HepG2 (cell line): ENCODE measurements around the gene KANSL1L. TPM values are rescaled to one million over a fixed set of nuclear protein-coding genes. Genes with fewer than 3 reads are reported as not detected.
A peak's percentile ranks its signal among the peaks of the same experiment; 100 is the strongest.

Experiments used
- BRF2 ChIP-seq: sonication (generic); formaldehyde crosslinking; IDR thresholded peaks from 2 replicates; pipeline ENCODE4 v1.8.1; 2022; ENCODE audit warnings: mild to moderate bottlenecking, missing genetic modification reagents
- DRAP1 ChIP-seq: IDR thresholded peaks from 2 replicates; pipeline ENCODE4 v1.6.1; 2016; ENCODE audit warnings: missing genetic modification reagents, missing compliant biosample characterization
- E2F2 ChIP-seq: sonication (generic); formaldehyde crosslinking; IDR thresholded peaks from 2 replicates; pipeline ENCODE4 v1.4.0; 2020; ENCODE audit warnings: missing genetic modification reagents, borderline replicate concordance
- EP300 ChIP-seq, 3 experiments: sonication (generic) in 1 of 3; formaldehyde crosslinking in 1 of 3; IDR thresholded peaks; 2 replicates each; pipeline versions ENCODE4 v1.5.1 to v1.6.1; 2011 to 2020; ENCODE audit warnings: low read depth in 2 of 3, low read length in 2 of 3, borderline replicate concordance in 1 of 3, improper control_type of control experiment in 1 of 3, mild to moderate bottlenecking in 1 of 3, missing genetic modification reagents in 1 of 3, moderate library complexity in 1 of 3
- FOXK1 ChIP-seq: sonication (generic); formaldehyde crosslinking; IDR thresholded peaks from 2 replicates; pipeline ENCODE4 v1.4.0; 2020; ENCODE audit warnings: low read depth, missing genetic modification reagents, borderline replicate concordance
- GABPA ChIP-seq, 2 experiments: IDR thresholded peaks; 2 replicates each; pipeline ENCODE4 v1.6.1; 2011 to 2016; ENCODE audit warnings: low read depth in 2 of 2, low read length in 1 of 2, missing biosample characterization in 1 of 2, missing genetic modification characterization in 1 of 2
- HDAC1 ChIP-seq: sonication (generic); formaldehyde crosslinking; IDR thresholded peaks from 2 replicates; pipeline ENCODE4 v1.5.1; 2020; ENCODE audit warnings: mild to moderate bottlenecking, missing genetic modification reagents
- KAT7 ChIP-seq: IDR thresholded peaks from 2 replicates; pipeline ENCODE4 v1.6.1; 2018; ENCODE audit warnings: borderline replicate concordance, missing compliant biosample characterization
- NRL ChIP-seq: sonication (generic); formaldehyde crosslinking; IDR thresholded peaks from 2 replicates; pipeline ENCODE4 v1.5.0; 2020; ENCODE audit warnings: missing genetic modification reagents, mild to moderate bottlenecking, moderate library complexity, borderline replicate concordance
- PBX2 ChIP-seq: IDR thresholded peaks from 2 replicates; pipeline ENCODE4 v1.6.1; 2016; ENCODE audit warnings: control low read depth
- PITX1 ChIP-seq: sonication (generic); formaldehyde crosslinking; IDR thresholded peaks from 2 replicates; pipeline ENCODE4 v1.5.1; 2020; ENCODE audit warnings: mild to moderate bottlenecking, missing genetic modification reagents
- RFX5 ChIP-seq: IDR thresholded peaks from 2 replicates; pipeline ENCODE4 v1.6.1; 2011; ENCODE audit warnings: low read depth, low read length, improper control_type of control experiment
- RNF2 ChIP-seq: fragments of 450-650 bp; conservative IDR thresholded peaks from 2 replicates; pipeline ENCODE4 v1.6.1; 2016; ENCODE audit warnings: low read depth
- SOX13 ChIP-seq, 3 experiments: fragments of 450-650 bp in 1 of 3; sonication (generic) in 1 of 3; formaldehyde crosslinking in 1 of 3; IDR thresholded peaks in 2 of 3; conservative IDR thresholded peaks in 1 of 3; 2 replicates each; pipeline versions ENCODE4 v1.5.0 to v1.6.1; 2016 to 2020; ENCODE audit warnings: antibody characterized with exemption in 1 of 3, mild to moderate bottlenecking in 1 of 3, missing compliant biosample characterization in 1 of 3, missing genetic modification reagents in 1 of 3, moderate library complexity in 1 of 3
- TP53 ChIP-seq: sonication (generic); formaldehyde crosslinking; conservative IDR thresholded peaks from 2 replicates; pipeline ENCODE4 v1.4.0; 2020; ENCODE audit warnings: missing genetic modification reagents
- ZBTB8A ChIP-seq: sonication (generic); formaldehyde crosslinking; IDR thresholded peaks from 2 replicates; pipeline ENCODE4 v1.4.0; 2020; ENCODE audit warnings: mild to moderate bottlenecking, low read depth, missing genetic modification reagents, borderline replicate concordance
- ZNF577 ChIP-seq: sonication (generic); formaldehyde crosslinking; IDR thresholded peaks from 2 replicates; pipeline ENCODE4 v1.4.0; 2020; ENCODE audit warnings: mild to moderate bottlenecking, low read depth, missing genetic modification reagents, borderline replicate concordance
- ZNF772 ChIP-seq: sonication (generic); formaldehyde crosslinking; IDR thresholded peaks from 2 replicates; pipeline ENCODE4 v1.5.0; 2020; ENCODE audit warnings: mild to moderate bottlenecking, missing genetic modification reagents
- polyA plus RNA-seq, 8 experiments: library from polyadenylated mRNA; depleted of rRNA in 3 of 8; stranded (reverse) in 7 of 8; unstranded in 1 of 8; fragments of >200 nt; fragmentation: Illumina TruSeq in 4 of 8; extraction: Trizol in 4 of 8; gene quantifications; 2 replicates each; pipeline versions ENCODE4 v1.2.1 to v1.2.3, GENCODE V29; 2011 to 2016; ENCODE audit warnings: low read depth in 4 of 8, missing spikeins in 1 of 8, mixed read lengths in 1 of 8; ENCODE audit not compliant: insufficient read depth in 1 of 8
- total RNA-seq, 5 experiments: library from RNA; depleted of rRNA; stranded (reverse); fragments of >200 nt; fragmentation: Illumina TruSeq; extraction: Trizol; gene quantifications; 2 replicates each; pipeline ENCODE4 v1.2.3, GENCODE V29; 2016; ENCODE audit warnings: low read depth in 1 of 5

KANSL1L gene
- total and polyA plus RNA-seq, 2 of the 13 experiments (the other 11 are each of a cell fraction or from before 2014, with no cell fraction given) = 5.4 to 10.3 TPM

GRCh38 chr2:210171309-210172218 is at the start of gene KANSL1L (continued):
- TF ChIP-seq ZNF772 (CRISPR knock-in tag) = no peak
- 0 out of 2 replicates have a peak, but pooled peaks have one; percentile 38 for TF ChIP-seq BRF2 (CRISPR knock-in tag)
- TF ChIP-seq EP300 (IDR thresholded peaks at IDR 0.05; ENCODE audit: low read depth in 2 of 2, low read length in 2 of 2) = peak in 1 of 2 experiments; percentile 30; a peak in 1 of 4 replicates
- no peak for TF ChIP-seq EP300 (CRISPR knock-in tag; IDR thresholded peaks at IDR 0.05; ENCODE audit: borderline replicate concordance)
- peak; percentile 64; the same call in 1 of the 2 replicates for TF ChIP-seq NRL (CRISPR knock-in tag)
- TF ChIP-seq HDAC1 (CRISPR knock-in tag) = peak; percentile 24; the same call in 1 of the 2 replicates
- TF ChIP-seq RFX5 = no peak
- no peak for TF ChIP-seq GABPA (IDR thresholded peaks at IDR 0.05; ENCODE audit: low read depth, low read length)
- TF ChIP-seq GABPA (CRISPR knock-in tag; IDR thresholded peaks at IDR 0.05; ENCODE audit: low read depth) = no peak
- peak; percentile 47 for TF ChIP-seq PITX1 (CRISPR knock-in tag)
- TF ChIP-seq TP53 (CRISPR knock-in tag) = 0 out of 2 replicates have a peak, but pooled peaks have one; percentile 46
- no peak for TF ChIP-seq ZNF577 (CRISPR knock-in tag)
- TF ChIP-seq PBX2 (CRISPR knock-in tag) = no peak
- peak; percentile 70; the same call in 1 of the 2 replicates for TF ChIP-seq E2F2 (CRISPR knock-in tag)
- no peak for TF ChIP-seq ZBTB8A (CRISPR knock-in tag)
- no peak for TF ChIP-seq KAT7 (CRISPR knock-in tag)
- 0 out of 2 replicates have a peak, but pooled peaks have one; percentile 12 for TF ChIP-seq FOXK1 (CRISPR knock-in tag)
- no peak for TF ChIP-seq SOX13 (IDR thresholded peaks at IDR 0.05)
- TF ChIP-seq SOX13 (CRISPR knock-in tag; conservative IDR thresholded peaks at IDR 0.05 in 1 of 2, IDR thresholded peaks at IDR 0.05 in 1 of 2) = peak in 1 of 2 experiments; percentile 36; a peak in 1 of 4 replicates
- peak; percentile 88 for TF ChIP-seq DRAP1
- peak; percentile 54; the same call in 1 of the 2 replicates for TF ChIP-seq RNF2
